ENCODE data around the gene RAG2. TPM values are rescaled to one million over a fixed set of nuclear protein-coding genes. Genes with fewer than 3 reads are reported as not detected.

The RAG2 gene
- total RNA-seq (2014; rRNA removed; shearing (Covaris generic)): not detected in 2 replicates
- not detected in 2 replicates for polyA plus RNA-seq (2016; fragmentation: Nextera tagmentation; extraction: Ambion mirVana)
- long read RNA-seq: 0 reads

GRCh38 chr11:36598051-36598450 lies at the start of gene RAG2:
TSS of gene RAG2 (minus strand) at chr11:36598236. CDS start at chr11:36594168, 4,068 bp downstream.
- Mint-ChIP-seq H3K4me3 (no peak within 1 kb of the TSS), H3K27me3 (ENCODE audit: insufficient read depth, low read depth, poor library complexity) (no peaks in the 10 kb centered on the region), H3K27ac (no peak within 1 kb of the TSS), H3K36me3 (ENCODE audit: low read depth) (no peaks in the 10 kb centered on the region), H3K4me1 (peaks cover 2% of the 10 kb centered on the region; the same call in 2 of the 3 replicates), H3K9me3 (no peaks in the 10 kb centered on the region; the same call in 2 of the 3 replicates)
- Histone ChIP-seq H3K36me3 (ENCODE audit: insufficient read depth) (no peaks in the 10 kb centered on the region), H3K4me2 (no peak within 1 kb of the TSS), H2AFZ (no peak within 1 kb of the TSS), H3K4me3 (no peak within 1 kb of the TSS), H3K9me2 (ENCODE audit: insufficient read depth) (peaks cover 8% of the 10 kb centered on the region; the same call in 1 of the 2 replicates), H3K79me2 (replicated peaks; ENCODE audit: insufficient read depth) (no peaks in the 10 kb centered on the region), H3K27ac (ENCODE audit: low read depth) (no peak within 1 kb of the TSS), H3F3A (replicated peaks; ENCODE audit: low read depth) (no peaks in the 10 kb centered on the region), H3K27me3 (ENCODE audit: insufficient read depth) (no peaks in the 10 kb centered on the region), H3K4me1 (ENCODE audit: insufficient read depth) (peaks cover 5% of the 10 kb centered on the region; the same call in 1 of the 2 replicates), H4K20me1 (replicated peaks; ENCODE audit: insufficient read depth) (no peaks in the 10 kb centered on the region; the same call in 1 of the 2 replicates)
- TF ChIP-seq EZH2phosphoT487 (IDR thresholded peaks at IDR 0.05; ENCODE audit: unreplicated experiment): no peak
- TF ChIP-seq POLR2AphosphoS5 (IDR thresholded peaks at IDR 0.05; ENCODE audit: low read depth): no peak
- TF ChIP-seq, protein P1, sequence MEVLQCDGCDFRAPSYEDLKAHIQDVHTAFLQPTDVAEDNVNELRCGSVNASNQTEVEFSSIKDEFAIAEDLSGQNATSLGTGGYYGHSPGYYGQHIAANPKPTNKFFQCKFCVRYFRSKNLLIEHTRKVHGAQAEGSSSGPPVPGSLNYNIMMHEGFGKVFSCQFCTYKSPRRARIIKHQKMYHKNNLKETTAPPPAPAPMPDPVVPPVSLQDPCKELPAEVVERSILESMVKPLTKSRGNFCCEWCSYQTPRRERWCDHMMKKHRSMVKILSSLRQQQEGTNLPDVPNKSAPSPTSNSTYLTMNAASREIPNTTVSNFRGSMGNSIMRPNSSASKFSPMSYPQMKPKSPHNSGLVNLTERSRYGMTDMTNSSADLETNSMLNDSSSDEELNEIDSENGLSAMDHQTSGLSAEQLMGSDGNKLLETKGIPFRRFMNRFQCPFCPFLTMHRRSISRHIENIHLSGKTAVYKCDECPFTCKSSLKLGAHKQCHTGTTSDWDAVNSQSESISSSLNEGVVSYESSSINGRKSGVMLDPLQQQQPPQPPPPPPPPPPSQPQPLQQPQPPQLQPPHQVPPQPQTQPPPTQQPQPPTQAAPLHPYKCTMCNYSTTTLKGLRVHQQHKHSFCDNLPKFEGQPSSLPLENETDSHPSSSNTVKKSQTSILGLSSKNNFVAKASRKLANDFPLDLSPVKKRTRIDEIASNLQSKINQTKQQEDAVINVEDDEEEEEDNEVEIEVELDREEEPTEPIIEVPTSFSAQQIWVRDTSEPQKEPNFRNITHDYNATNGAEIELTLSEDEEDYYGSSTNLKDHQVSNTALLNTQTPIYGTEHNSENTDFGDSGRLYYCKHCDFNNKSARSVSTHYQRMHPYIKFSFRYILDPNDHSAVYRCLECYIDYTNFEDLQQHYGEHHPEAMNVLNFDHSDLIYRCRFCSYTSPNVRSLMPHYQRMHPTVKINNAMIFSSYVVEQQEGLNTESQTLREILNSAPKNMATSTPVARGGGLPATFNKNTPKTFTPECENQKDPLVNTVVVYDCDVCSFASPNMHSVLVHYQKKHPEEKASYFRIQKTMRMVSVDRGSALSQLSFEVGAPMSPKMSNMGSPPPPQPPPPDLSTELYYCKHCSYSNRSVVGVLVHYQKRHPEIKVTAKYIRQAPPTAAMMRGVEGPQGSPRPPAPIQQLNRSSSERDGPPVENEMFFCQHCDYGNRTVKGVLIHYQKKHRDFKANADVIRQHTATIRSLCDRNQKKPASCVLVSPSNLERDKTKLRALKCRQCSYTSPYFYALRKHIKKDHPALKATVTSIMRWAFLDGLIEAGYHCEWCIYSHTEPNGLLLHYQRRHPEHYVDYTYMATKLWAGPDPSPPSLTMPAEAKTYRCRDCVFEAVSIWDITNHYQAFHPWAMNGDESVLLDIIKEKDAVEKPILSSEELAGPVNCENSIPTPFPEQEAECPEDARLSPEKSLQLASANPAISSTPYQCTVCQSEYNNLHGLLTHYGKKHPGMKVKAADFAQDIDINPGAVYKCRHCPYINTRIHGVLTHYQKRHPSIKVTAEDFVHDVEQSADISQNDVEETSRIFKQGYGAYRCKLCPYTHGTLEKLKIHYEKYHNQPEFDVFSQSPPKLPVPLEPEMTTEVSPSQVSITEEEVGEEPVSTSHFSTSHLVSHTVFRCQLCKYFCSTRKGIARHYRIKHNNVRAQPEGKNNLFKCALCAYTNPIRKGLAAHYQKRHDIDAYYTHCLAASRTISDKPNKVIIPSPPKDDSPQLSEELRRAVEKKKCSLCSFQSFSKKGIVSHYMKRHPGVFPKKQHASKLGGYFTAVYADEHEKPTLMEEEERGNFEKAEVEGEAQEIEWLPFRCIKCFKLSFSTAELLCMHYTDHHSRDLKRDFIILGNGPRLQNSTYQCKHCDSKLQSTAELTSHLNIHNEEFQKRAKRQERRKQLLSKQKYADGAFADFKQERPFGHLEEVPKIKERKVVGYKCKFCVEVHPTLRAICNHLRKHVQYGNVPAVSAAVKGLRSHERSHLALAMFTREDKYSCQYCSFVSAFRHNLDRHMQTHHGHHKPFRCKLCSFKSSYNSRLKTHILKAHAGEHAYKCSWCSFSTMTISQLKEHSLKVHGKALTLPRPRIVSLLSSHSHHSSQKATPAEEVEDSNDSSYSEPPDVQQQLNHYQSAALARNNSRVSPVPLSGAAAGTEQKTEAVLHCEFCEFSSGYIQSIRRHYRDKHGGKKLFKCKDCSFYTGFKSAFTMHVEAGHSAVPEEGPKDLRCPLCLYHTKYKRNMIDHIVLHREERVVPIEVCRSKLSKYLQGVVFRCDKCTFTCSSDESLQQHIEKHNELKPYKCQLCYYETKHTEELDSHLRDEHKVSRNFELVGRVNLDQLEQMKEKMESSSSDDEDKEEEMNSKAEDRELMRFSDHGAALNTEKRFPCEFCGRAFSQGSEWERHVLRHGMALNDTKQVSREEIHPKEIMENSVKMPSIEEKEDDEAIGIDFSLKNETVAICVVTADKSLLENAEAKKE (CRISPR knock-in tag; IDR thresholded peaks at IDR 0.05): no peak
- TF ChIP-seq STAT1 (IDR thresholded peaks at IDR 0.05; ENCODE audit: unreplicated experiment): no peak
- TF ChIP-seq ZNF114 (CRISPR knock-in tag; IDR thresholded peaks at IDR 0.05): no peak
- TF ChIP-seq, protein P2, sequence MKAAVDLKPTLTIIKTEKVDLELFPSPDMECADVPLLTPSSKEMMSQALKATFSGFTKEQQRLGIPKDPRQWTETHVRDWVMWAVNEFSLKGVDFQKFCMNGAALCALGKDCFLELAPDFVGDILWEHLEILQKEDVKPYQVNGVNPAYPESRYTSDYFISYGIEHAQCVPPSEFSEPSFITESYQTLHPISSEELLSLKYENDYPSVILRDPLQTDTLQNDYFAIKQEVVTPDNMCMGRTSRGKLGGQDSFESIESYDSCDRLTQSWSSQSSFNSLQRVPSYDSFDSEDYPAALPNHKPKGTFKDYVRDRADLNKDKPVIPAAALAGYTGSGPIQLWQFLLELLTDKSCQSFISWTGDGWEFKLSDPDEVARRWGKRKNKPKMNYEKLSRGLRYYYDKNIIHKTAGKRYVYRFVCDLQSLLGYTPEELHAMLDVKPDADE (IDR thresholded peaks at IDR 0.05): no peak
- no peak for TF ChIP-seq CREB1 (CRISPR knock-in tag; IDR thresholded peaks at IDR 0.05; ENCODE audit: low read depth)
- TF ChIP-seq, protein P3, sequence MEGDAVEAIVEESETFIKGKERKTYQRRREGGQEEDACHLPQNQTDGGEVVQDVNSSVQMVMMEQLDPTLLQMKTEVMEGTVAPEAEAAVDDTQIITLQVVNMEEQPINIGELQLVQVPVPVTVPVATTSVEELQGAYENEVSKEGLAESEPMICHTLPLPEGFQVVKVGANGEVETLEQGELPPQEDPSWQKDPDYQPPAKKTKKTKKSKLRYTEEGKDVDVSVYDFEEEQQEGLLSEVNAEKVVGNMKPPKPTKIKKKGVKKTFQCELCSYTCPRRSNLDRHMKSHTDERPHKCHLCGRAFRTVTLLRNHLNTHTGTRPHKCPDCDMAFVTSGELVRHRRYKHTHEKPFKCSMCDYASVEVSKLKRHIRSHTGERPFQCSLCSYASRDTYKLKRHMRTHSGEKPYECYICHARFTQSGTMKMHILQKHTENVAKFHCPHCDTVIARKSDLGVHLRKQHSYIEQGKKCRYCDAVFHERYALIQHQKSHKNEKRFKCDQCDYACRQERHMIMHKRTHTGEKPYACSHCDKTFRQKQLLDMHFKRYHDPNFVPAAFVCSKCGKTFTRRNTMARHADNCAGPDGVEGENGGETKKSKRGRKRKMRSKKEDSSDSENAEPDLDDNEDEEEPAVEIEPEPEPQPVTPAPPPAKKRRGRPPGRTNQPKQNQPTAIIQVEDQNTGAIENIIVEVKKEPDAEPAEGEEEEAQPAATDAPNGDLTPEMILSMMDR (conservative IDR thresholded peaks at IDR 0.05; ENCODE audit: low read depth in 2 of 2): no peak
- TF ChIP-seq EZH2 (IDR thresholded peaks at IDR 0.05; ENCODE audit: low read depth, unreplicated experiment): no peak
- no peak for TF ChIP-seq JUNB (IDR thresholded peaks at IDR 0.05; ENCODE audit: unreplicated experiment)
- no peak for TF ChIP-seq ZNF331 (CRISPR knock-in tag; IDR thresholded peaks at IDR 0.05; ENCODE audit: low read depth)
- no peak for TF ChIP-seq NANOG (IDR thresholded peaks at IDR 0.05; ENCODE audit: borderline replicate concordance)
- TF ChIP-seq, protein P4, sequence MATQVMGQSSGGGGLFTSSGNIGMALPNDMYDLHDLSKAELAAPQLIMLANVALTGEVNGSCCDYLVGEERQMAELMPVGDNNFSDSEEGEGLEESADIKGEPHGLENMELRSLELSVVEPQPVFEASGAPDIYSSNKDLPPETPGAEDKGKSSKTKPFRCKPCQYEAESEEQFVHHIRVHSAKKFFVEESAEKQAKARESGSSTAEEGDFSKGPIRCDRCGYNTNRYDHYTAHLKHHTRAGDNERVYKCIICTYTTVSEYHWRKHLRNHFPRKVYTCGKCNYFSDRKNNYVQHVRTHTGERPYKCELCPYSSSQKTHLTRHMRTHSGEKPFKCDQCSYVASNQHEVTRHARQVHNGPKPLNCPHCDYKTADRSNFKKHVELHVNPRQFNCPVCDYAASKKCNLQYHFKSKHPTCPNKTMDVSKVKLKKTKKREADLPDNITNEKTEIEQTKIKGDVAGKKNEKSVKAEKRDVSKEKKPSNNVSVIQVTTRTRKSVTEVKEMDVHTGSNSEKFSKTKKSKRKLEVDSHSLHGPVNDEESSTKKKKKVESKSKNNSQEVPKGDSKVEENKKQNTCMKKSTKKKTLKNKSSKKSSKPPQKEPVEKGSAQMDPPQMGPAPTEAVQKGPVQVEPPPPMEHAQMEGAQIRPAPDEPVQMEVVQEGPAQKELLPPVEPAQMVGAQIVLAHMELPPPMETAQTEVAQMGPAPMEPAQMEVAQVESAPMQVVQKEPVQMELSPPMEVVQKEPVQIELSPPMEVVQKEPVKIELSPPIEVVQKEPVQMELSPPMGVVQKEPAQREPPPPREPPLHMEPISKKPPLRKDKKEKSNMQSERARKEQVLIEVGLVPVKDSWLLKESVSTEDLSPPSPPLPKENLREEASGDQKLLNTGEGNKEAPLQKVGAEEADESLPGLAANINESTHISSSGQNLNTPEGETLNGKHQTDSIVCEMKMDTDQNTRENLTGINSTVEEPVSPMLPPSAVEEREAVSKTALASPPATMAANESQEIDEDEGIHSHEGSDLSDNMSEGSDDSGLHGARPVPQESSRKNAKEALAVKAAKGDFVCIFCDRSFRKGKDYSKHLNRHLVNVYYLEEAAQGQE (IDR thresholded peaks at IDR 0.05; ENCODE audit: unreplicated experiment): no peak
- DNase-seq (ENCODE audit: low spot score) (no peak), ATAC-seq (no peak)
